K562 (cell line): Measurements from ENCODE around the gene ATG4D. TPM values are rescaled to one million over a fixed set of nuclear protein-coding genes. Genes with fewer than 3 reads are reported as not detected.

Experiments used
- BACH1 ChIP-seq: fragments of 200-800 bp; sonication (Bioruptor generic); IDR thresholded peaks from 2 replicates; pipeline ENCODE4 v1.6.1; 2016; ENCODE audit warnings: missing genetic modification characterization, missing compliant biosample characterization
- CBX3 ChIP-seq, 2 experiments: IDR thresholded peaks; 1 replicate in 1 of 2; 2 replicates in 1 of 2; pipeline ENCODE4 v1.6.1; 2012; ENCODE audit warnings: inconsistent platforms in 2 of 2, low read length in 2 of 2, borderline replicate concordance in 1 of 2, control low read depth in 1 of 2
- ETV6 ChIP-seq, 3 experiments: fragments of 150-350 bp in 1 of 3; sonication (generic) in 1 of 3; formaldehyde crosslinking in 1 of 3; IDR thresholded peaks; 2 replicates each; pipeline versions ENCODE4 v1.6.1 to v1.8.0; 2014 to 2022; ENCODE audit warnings: borderline replicate concordance in 2 of 3, low read depth in 2 of 3, antibody characterized with exemption in 1 of 3, low read length in 1 of 3, mild to moderate bottlenecking in 1 of 3, missing genetic modification reagents in 1 of 3
- FOXJ2 ChIP-seq: fragments of 200-800 bp; sonication (Bioruptor generic); IDR thresholded peaks from 2 replicates; pipeline ENCODE4 v1.6.1; 2016; ENCODE audit warnings: missing genetic modification characterization, missing compliant biosample characterization
- HDGF ChIP-seq: fragments of 450-650 bp; IDR thresholded peaks from 2 replicates; pipeline ENCODE4 v1.6.1; 2016
- HNRNPL ChIP-seq: fragments of 200-400 bp; formaldehyde crosslinking; IDR thresholded peaks from 2 replicates; pipeline ENCODE4 v1.6.1; 2017; ENCODE audit warnings: low read depth, mild to moderate bottlenecking, low read length
- LARP7 ChIP-seq: fragments of 450-650 bp; IDR thresholded peaks from 2 replicates; pipeline ENCODE4 v1.6.1; 2016
- NFIC ChIP-seq: fragments of 450-650 bp; IDR thresholded peaks from 2 replicates; pipeline ENCODE4 v1.6.1; 2017; ENCODE audit warnings: mild to moderate bottlenecking, inconsistent platforms
- PHF8 ChIP-seq: fragments of 200-600 bp; sonication (generic); IDR thresholded peaks from 2 replicates; pipeline ENCODE4 v1.6.1; 2012; ENCODE audit warnings: mixed run types, mild to moderate bottlenecking, inconsistent platforms, low read length, moderate library complexity, borderline replicate concordance
- SETDB1 ChIP-seq: IDR thresholded peaks from one replicate; pipeline ENCODE4 v1.6.1; 2012; ENCODE audit warnings: low read length, control low read depth, inconsistent platforms
- SRSF9 ChIP-seq: fragments of 200-400 bp; formaldehyde crosslinking; IDR thresholded peaks from 2 replicates; pipeline ENCODE4 v1.6.1; 2017; ENCODE audit warnings: low read depth, low read length, borderline replicate concordance
- TRIM24 ChIP-seq, 2 experiments: fragments of 450-650 bp; IDR thresholded peaks; 2 replicates each; pipeline ENCODE4 v1.6.1; 2016
- WHSC1 ChIP-seq: IDR thresholded peaks from one replicate; pipeline ENCODE4 v1.6.1; 2012; ENCODE audit warnings: low read length, control low read depth, inconsistent platforms
- ZNF282 ChIP-seq: sonication (generic); formaldehyde crosslinking; IDR thresholded peaks from 2 replicates; pipeline ENCODE4 v1.8.1; 2023; ENCODE audit warnings: missing genetic modification reagents
- polyA plus RNA-seq, 8 experiments: library from polyadenylated mRNA; depleted of rRNA in 4 of 8; stranded (reverse) in 5 of 8; unstranded in 3 of 8; fragments of >200 nt; fragmentation: Nextera tagmentation in 2 of 8; fragmentation: Illumina TruSeq in 1 of 8; extraction: Ambion mirVana in 2 of 8; extraction: Trizol in 1 of 8; gene quantifications; 2 replicates each; pipeline versions ENCODE4 v1.2.1 to v1.2.3, GENCODE V29; 2011 to 2014; ENCODE audit warnings: inconsistent platforms in 1 of 8, missing spikeins in 1 of 8
- total RNA-seq, 7 experiments: library from RNA; depleted of rRNA in 6 of 7; stranded (reverse); fragments of >200 nt in 6 of 7; fragmentation: Illumina TruSeq in 2 of 7; extraction: Trizol in 2 of 7; gene quantifications; 2 replicates each; pipeline versions ENCODE4 v1.2.1 to v1.2.3, GENCODE V29; 2011 to 2021; ENCODE audit warnings: low replicate concordance in 1 of 7
- TF ChIP-seq, protein P1 (sequence below): fragments of 250-450 bp; sonication (Bioruptor Pico); IDR thresholded peaks from 2 replicates; pipeline ENCODE4 v1.4.0; 2020; ENCODE audit warnings: mild to moderate bottlenecking
- TF ChIP-seq, protein P2 (sequence below), 2 experiments: fragments of 450-650 bp; IDR thresholded peaks; 2 replicates each; pipeline ENCODE4 v1.6.1; 2016; ENCODE audit warnings: mild to moderate bottlenecking in 2 of 2, borderline replicate concordance in 1 of 2, low read depth in 1 of 2, moderate library complexity in 1 of 2
- TF ChIP-seq, protein P3 (sequence below): IDR thresholded peaks from 2 replicates; pipeline ENCODE4 v1.6.1; 2016; ENCODE audit warnings: missing genetic modification characterization, missing compliant biosample characterization

ATG4D gene
- total and polyA plus RNA-seq, 9 of the 15 experiments (the other 6 are each of a cell fraction or from before 2014, with no cell fraction given) = 0.51 to 66.1 (median 22.9) TPM

DNA sequence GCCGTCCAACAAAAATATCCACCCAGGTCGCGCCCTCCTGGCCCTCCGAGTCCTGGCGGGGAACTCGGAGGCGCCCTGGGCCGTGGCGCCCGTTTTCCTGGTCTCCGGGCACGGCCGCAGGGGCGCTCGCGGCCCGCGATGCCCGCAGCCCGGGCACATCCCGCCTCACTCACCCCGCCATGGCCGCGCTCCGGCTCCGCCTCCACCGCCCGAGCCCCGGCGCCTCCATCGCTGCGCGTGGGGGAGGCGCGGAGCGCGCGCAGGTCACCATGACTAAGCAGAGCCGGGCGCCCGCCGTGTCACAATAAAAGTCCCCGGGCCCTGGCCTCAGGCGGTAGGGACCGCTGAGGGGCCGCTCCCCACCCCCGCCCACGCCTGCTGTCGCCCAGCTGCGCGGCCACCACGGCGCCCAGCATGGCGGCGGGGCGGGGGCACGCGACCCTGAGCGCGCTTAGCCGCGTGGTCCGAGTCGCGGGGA lies 41.1 kb upstream of the ATG4D start (continued):
- TF ChIP-seq, protein P1, sequence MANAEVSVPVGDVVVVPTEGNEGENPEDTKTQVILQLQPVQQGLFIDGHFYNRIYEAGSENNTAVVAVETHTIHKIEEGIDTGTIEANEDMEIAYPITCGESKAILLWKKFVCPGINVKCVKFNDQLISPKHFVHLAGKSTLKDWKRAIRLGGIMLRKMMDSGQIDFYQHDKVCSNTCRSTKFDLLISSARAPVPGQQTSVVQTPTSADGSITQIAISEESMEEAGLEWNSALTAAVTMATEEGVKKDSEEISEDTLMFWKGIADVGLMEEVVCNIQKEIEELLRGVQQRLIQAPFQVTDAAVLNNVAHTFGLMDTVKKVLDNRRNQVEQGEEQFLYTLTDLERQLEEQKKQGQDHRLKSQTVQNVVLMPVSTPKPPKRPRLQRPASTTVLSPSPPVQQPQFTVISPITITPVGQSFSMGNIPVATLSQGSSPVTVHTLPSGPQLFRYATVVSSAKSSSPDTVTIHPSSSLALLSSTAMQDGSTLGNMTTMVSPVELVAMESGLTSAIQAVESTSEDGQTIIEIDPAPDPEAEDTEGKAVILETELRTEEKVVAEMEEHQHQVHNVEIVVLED (CRISPR knock-in tag) = peak; percentile 91
- TF ChIP-seq HNRNPL (peak; percentile 72), BACH1 (tag) (peak; percentile 94), ETV6 (IDR thresholded peaks at IDR 0.05; ENCODE audit: borderline replicate concordance in 1 of 2, low read depth in 2 of 2, low read length in 1 of 2) (peak in 1 of 2 experiments; percentile 32; a peak in 1 of 4 replicates), ETV6 (CRISPR knock-in tag; IDR thresholded peaks at IDR 0.05; ENCODE audit: borderline replicate concordance) (no peak), NFIC (no peak; the same call in 1 of the 2 replicates), TRIM24 (IDR thresholded peaks at IDR 0.05) (no peak), WHSC1 (no peak), SETDB1 (no peak), LARP7 (no peak), FOXJ2 (0 out of 2 replicates have a peak, but pooled peaks have one; percentile 39), ZNF282 (CRISPR knock-in tag) (no peak), SRSF9 (no peak), HDGF (no peak), PHF8 (peak; percentile 77; the same call in 1 of the 2 replicates), CBX3 (IDR thresholded peaks at IDR 0.05; ENCODE audit: borderline replicate concordance in 1 of 2, low read length in 2 of 2) (no peak)
- TF ChIP-seq, protein P2, sequence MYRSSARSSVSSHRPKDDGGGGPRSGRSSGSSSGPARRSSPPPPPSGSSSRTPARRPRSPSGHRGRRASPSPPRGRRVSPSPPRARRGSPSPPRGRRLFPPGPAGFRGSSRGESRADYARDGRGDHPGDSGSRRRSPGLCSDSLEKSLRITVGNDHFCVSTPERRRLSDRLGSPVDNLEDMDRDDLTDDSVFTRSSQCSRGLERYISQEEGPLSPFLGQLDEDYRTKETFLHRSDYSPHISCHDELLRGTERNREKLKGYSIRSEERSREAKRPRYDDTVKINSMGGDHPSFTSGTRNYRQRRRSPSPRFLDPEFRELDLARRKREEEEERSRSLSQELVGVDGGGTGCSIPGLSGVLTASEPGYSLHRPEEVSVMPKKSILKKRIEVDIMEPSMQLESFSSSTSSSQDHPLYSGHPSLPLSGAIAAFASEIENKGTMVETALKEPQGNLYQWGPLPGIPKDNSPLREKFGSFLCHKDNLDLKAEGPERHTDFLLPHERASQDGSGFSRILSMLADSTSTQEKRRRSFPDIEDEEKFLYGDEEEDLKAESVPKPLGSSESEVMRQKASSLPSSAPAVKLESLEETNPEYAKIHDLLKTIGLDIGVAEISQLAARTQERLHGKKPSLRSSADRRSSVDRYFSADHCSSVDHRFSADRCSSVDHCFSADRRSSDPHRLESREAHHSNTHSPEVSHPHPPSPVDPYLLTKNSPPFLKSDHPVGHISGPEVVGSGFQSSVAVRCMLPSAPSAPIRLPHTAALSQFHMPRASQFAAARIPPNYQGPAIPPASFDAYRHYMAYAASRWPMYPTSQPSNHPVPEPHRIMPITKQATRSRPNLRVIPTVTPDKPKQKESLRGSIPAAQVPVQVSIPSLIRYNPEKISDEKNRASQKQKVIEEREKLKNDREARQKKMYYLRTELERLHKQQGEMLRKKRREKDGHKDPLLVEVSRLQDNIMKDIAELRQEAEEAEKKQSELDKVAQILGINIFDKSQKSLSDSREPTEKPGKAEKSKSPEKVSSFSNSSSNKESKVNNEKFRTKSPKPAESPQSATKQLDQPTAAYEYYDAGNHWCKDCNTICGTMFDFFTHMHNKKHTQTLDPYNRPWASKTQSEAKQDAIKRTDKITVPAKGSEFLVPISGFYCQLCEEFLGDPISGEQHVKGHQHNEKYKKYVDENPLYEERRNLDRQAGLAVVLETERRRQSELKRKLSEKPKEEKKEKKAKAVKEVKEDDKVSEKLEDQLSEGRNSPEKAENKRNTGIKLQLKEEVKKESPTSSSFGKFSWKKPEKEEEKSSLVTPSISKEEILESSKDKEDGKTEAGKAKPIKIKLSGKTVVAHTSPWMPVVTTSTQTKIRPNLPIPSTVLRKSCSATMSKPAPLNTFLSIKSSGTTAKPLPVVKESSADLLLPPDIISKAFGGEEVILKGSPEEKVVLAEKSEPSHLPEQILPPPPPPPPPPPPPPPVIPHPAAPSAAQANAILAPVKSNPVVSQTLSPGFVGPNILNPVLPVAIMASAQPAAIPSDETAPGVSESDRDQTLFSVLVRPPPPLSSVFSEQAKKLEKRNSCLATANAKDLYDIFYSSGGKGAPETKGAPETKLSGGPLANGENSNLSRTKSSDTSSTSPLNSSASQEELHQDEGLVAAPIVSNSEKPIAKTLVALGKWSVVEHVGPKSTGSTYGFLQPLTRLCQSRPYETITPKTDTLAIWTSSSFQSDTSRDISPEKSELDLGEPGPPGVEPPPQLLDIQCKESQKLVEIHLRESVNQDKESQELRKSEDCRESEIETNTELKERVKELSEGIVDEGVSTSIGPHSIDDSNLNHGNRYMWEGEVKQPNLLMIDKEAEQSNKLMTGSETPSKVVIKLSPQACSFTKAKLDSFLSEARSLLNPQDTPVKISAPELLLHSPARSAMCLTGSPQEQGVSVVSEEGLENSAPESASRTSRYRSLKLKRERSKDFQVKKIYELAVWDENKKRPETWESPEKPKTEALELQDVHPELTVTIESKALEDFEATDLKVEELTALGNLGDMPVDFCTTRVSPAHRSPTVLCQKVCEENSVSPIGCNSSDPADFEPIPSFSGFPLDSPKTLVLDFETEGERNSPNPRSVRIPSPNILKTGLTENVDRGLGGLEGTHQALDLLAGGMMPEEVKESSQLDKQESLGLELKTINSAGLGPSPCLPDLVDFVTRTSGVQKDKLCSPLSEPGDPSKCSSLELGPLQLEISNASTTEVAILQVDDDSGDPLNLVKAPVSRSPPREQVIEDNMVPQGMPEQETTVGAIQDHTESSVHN (IDR thresholded peaks at IDR 0.05; ENCODE audit: borderline replicate concordance in 1 of 2, low read depth in 1 of 2) = no peak
- TF ChIP-seq, protein P3, sequence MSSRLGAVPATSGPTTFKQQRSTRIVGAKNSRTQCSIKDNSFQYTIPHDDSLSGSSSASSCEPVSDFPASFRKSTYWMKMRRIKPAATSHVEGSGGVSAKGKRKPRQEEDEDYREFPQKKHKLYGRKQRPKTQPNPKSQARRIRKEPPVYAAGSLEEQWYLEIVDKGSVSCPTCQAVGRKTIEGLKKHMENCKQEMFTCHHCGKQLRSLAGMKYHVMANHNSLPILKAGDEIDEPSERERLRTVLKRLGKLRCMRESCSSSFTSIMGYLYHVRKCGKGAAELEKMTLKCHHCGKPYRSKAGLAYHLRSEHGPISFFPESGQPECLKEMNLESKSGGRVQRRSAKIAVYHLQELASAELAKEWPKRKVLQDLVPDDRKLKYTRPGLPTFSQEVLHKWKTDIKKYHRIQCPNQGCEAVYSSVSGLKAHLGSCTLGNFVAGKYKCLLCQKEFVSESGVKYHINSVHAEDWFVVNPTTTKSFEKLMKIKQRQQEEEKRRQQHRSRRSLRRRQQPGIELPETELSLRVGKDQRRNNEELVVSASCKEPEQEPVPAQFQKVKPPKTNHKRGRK = no peak
